Breast epithelium (tissue), 3 donors: Measurements from ENCODE around the gene GRIA4.

Experiments
- POLR2A ChIP-seq: fragments of 450-650 bp; IDR thresholded peaks from one replicate; pipeline ENCODE4 v1.6.1; 2016; ENCODE audit warnings: antibody characterized with exemption, mild to moderate bottlenecking, moderate library complexity
- TF ChIP-seq, protein P1 (sequence below), 3 donors: fragments of 450-650 bp; IDR thresholded peaks; one replicate each; pipeline ENCODE4 v1.5.1; 2016 to 2017; ENCODE audit warnings: antibody characterized with exemption in 3 of 3, mild to moderate bottlenecking in 3 of 3, moderate library complexity in 3 of 3

DNA sequence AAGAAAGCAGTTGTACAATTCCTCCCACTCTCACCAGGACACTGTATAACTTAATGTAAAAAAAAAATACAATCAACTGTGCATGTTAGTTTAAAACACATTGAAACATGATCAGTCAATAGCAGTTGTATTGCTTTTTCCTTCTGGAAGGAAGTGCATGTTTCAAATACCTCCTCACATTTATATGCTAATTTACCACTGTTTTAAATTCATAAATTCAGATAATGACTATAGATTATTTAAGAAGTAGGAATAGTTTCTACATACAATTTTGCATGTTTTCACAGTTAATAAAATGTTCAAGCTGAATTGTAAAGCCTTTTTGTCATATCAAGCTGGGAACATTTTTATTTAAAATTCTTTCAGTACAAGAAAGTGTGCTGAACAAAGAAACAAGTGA lies 3.3 kb downstream of the GRIA4 start:
- TF ChIP-seq, protein P1, sequence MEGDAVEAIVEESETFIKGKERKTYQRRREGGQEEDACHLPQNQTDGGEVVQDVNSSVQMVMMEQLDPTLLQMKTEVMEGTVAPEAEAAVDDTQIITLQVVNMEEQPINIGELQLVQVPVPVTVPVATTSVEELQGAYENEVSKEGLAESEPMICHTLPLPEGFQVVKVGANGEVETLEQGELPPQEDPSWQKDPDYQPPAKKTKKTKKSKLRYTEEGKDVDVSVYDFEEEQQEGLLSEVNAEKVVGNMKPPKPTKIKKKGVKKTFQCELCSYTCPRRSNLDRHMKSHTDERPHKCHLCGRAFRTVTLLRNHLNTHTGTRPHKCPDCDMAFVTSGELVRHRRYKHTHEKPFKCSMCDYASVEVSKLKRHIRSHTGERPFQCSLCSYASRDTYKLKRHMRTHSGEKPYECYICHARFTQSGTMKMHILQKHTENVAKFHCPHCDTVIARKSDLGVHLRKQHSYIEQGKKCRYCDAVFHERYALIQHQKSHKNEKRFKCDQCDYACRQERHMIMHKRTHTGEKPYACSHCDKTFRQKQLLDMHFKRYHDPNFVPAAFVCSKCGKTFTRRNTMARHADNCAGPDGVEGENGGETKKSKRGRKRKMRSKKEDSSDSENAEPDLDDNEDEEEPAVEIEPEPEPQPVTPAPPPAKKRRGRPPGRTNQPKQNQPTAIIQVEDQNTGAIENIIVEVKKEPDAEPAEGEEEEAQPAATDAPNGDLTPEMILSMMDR (IDR thresholded peaks at IDR 0.05), result no peak
- TF ChIP-seq POLR2A, result no peak
